Adrenal gland (tissue), 5 donors: ENCODE data around the gene PPARGC1A.

Experiments
- CTCF ChIP-seq, 6 experiments: fragments of 450-650 bp in 4 of 6; fragments of 200-600 bp in 2 of 6; sonication (generic) in 1 of 6; IDR thresholded peaks; 1 replicate in 5 of 6; 2 replicates in 1 of 6; pipeline versions ENCODE4 v1.5.1 to v1.8.0; 2016 to 2021; ENCODE audit warnings: antibody characterized with exemption in 6 of 6, mild to moderate bottlenecking in 2 of 6, moderate library complexity in 1 of 6
- POLR2A ChIP-seq, 2 donors: fragments of 450-650 bp; IDR thresholded peaks; one replicate each; pipeline ENCODE4 v1.6.1; 2017; ENCODE audit warnings: antibody characterized with exemption in 2 of 2, mild to moderate bottlenecking in 2 of 2, moderate library complexity in 1 of 2
- donor health status: DM: no; HTN: no; CAD: no.

- TF ChIP-seq CTCF (IDR thresholded peaks at IDR 0.05) (no peak), POLR2A (IDR thresholded peaks at IDR 0.05) (no peak)
These were observed 61.1 kb downstream of the PPARGC1A start for GRCh38 chr4:23828779-23829178.
